ENCODE measurements around the gene CHD9. TPM values are rescaled to one million over a fixed set of nuclear protein-coding genes. Genes with fewer than 3 reads are reported as not detected.

CHD9 gene
- total RNA-seq, 2 donors from 2014 or later, result 56.3 to 62.6 TPM

- intact Hi-C loops (cut with DNase I), result loop anchor here (5.0 kb wide), 1 partner anchor 36 kb away; no protein-coding TSS in a partner anchor
- H3K36me3 ChIP-seq, result no peaks in the 10 kb centered on the region
- H3K4me1 ChIP-seq (replicated peaks), result peaks cover 13% of the 10 kb centered on the region
- 94% methylated on average over 5 of the region's 5 CpGs for WGBS
- H3K9me3 ChIP-seq, result no peaks in the 10 kb centered on the region
- TF ChIP-seq CTCF (IDR thresholded peaks at IDR 0.05) (no peak), POLR2AphosphoS5 (IDR thresholded peaks at IDR 0.05) (no peak), POLR2A (IDR thresholded peaks at IDR 0.05) (no peak)
- DNase-seq (ENCODE audit: low spot score), result no peak
- H3K27me3 ChIP-seq (replicated peaks; ENCODE audit: insufficient read depth), result no peaks in the 10 kb centered on the region
- H3K4me3 ChIP-seq, result no peak overlapping the region
- peak overlapping the region; percentile 45 to 68 for H3K27ac ChIP-seq
Measured at GRCh38 chr16:53093162-53093744, 38.5 kb downstream of the CHD9 start.

GRCh38 chr16:53094013-53094630 is 39.3 kb downstream of the CHD9 start:
- Histone ChIP-seq H3K27ac (peak overlapping the region; percentile 45 to 68), H3K4me1 (replicated peaks) (peaks cover 21% of the 10 kb centered on the region), H3K9me3 (no peaks in the 10 kb centered on the region), H3K27me3 (replicated peaks; ENCODE audit: insufficient read depth) (no peaks in the 10 kb centered on the region), H3K36me3 (no peaks in the 10 kb centered on the region), H3K4me3 (no peak overlapping the region)
- 61% methylated on average over 10 of the region's 10 CpGs for WGBS
- intact Hi-C loops (cut with DNase I), result loop anchor here (5.0 kb wide), 1 partner anchor 37 kb away; no protein-coding TSS in a partner anchor
- TF ChIP-seq POLR2AphosphoS5 (IDR thresholded peaks at IDR 0.05), result no peak
- no peak for TF ChIP-seq CTCF (IDR thresholded peaks at IDR 0.05)
- TF ChIP-seq POLR2A (IDR thresholded peaks at IDR 0.05), result no peak
- peak; percentile 52 for DNase-seq (ENCODE audit: low spot score)

GRCh38 chr16:53097190-53097589 is 42.4 kb downstream of the CHD9 start:
- intact Hi-C loops (cut with DNase I), result no loop called here
- Histone ChIP-seq H3K36me3 (no peaks in the 10 kb centered on the region), H3K27ac (no peak overlapping the region), H3K27me3 (replicated peaks; ENCODE audit: insufficient read depth) (no peaks in the 10 kb centered on the region), H3K4me1 (replicated peaks) (peaks cover 29% of the 10 kb centered on the region), H3K9me3 (no peaks in the 10 kb centered on the region), H3K4me3 (no peak overlapping the region)
- TF ChIP-seq CTCF (IDR thresholded peaks at IDR 0.05), result no peak
- TF ChIP-seq POLR2A (IDR thresholded peaks at IDR 0.05), result no peak
- 93% methylated on average over 4 of the region's 4 CpGs for WGBS
- no peak for DNase-seq (ENCODE audit: low spot score)

GRCh38 chr16:53098526-53099317 is 43.9 kb downstream of the CHD9 start:
- no peak for TF ChIP-seq POLR2A (IDR thresholded peaks at IDR 0.05)
- no peak for TF ChIP-seq CTCF (IDR thresholded peaks at IDR 0.05)
- no peak for TF ChIP-seq POLR2AphosphoS5 (IDR thresholded peaks at IDR 0.05)
- intact Hi-C loops (cut with DNase I), result loop anchor here (2.0 kb wide), 1 partner anchor 32 kb away; no protein-coding TSS in a partner anchor

More at GRCh38 chr16:53098526-53099317, 43.9 kb downstream of the CHD9 start:
- WGBS, result 12% methylated on average over 16 of the region's 16 CpGs
- no peaks in the 10 kb centered on the region for H3K36me3 ChIP-seq
- no peaks in the 10 kb centered on the region for H3K27me3 ChIP-seq (replicated peaks; ENCODE audit: insufficient read depth)
- peak overlapping the region; percentile 28 to 35 for H3K4me3 ChIP-seq
- peak overlapping the region; percentile 91 to 92 for H3K27ac ChIP-seq
- peaks cover 28% of the 10 kb centered on the region for H3K4me1 ChIP-seq (replicated peaks)
- peak; percentile 56 for DNase-seq (ENCODE audit: low spot score)
- H3K9me3 ChIP-seq, result no peaks in the 10 kb centered on the region

All from prostate gland (tissue), 2 donors.